HepG2 (cell line): ENCODE measurements around the gene IQCN. TPM values are rescaled to one million over a fixed set of nuclear protein-coding genes. Genes with fewer than 3 reads are reported as not detected.

Experiments
- ATF4 ChIP-seq, 2 experiments: fragments of 450-650 bp in 1 of 2; sonication (generic) in 1 of 2; formaldehyde crosslinking; IDR thresholded peaks; 2 replicates each; pipeline versions ENCODE4 v1.5.0 to v1.8.0; 2020 to 2022; ENCODE audit warnings: mild to moderate bottlenecking in 1 of 2, missing genetic modification reagents in 1 of 2
- ATM ChIP-seq: fragments of 450-650 bp; IDR thresholded peaks from 2 replicates; pipeline ENCODE4 v1.7.1; 2017; ENCODE audit warnings: mild to moderate bottlenecking, borderline replicate concordance
- BCL6 ChIP-seq: IDR thresholded peaks from 2 replicates; pipeline ENCODE4 v1.6.1; 2016; ENCODE audit warnings: missing genetic modification reagents, missing compliant biosample characterization
- EHMT2 ChIP-seq: fragments of 200-600 bp; sonication (generic); IDR thresholded peaks from 2 replicates; pipeline ENCODE4 v1.7.0; 2017; ENCODE audit warnings: antibody characterized with exemption, low read depth, low read length, borderline replicate concordance
- EZH2 ChIP-seq: conservative IDR thresholded peaks from 2 replicates; pipeline ENCODE4 v1.6.1; 2012; ENCODE audit warnings: mild to moderate bottlenecking, low read depth, low read length, moderate library complexity
- FOSL2 ChIP-seq: sonication (generic); formaldehyde crosslinking; IDR thresholded peaks from 2 replicates; pipeline ENCODE4 v1.4.0; 2020; ENCODE audit warnings: missing genetic modification reagents
- LBX2 ChIP-seq: sonication (generic); formaldehyde crosslinking; IDR thresholded peaks from 2 replicates; pipeline ENCODE4 v1.5.0; 2020; ENCODE audit warnings: missing genetic modification reagents, mild to moderate bottlenecking, borderline replicate concordance
- MAX ChIP-seq: IDR thresholded peaks from 2 replicates; pipeline ENCODE4 v1.6.1; 2012; ENCODE audit warnings: inconsistent platforms
- MEIS1 ChIP-seq: sonication (generic); formaldehyde crosslinking; IDR thresholded peaks from 2 replicates; pipeline ENCODE4 v1.9.0; 2021; ENCODE audit warnings: mild to moderate bottlenecking, missing genetic modification reagents, moderate library complexity, borderline replicate concordance
- NR3C1 ChIP-seq: sonication (generic); formaldehyde crosslinking; IDR thresholded peaks from 2 replicates; pipeline ENCODE4 v1.4.0; 2020; ENCODE audit warnings: missing genetic modification reagents
- ZNF414 ChIP-seq: sonication (generic); formaldehyde crosslinking; IDR thresholded peaks from 2 replicates; pipeline ENCODE4 v1.5.0; 2020; ENCODE audit warnings: missing genetic modification reagents
- ZNF570 ChIP-seq: sonication (generic); formaldehyde crosslinking; IDR thresholded peaks from 2 replicates; pipeline ENCODE4 v1.4.0; 2020; ENCODE audit warnings: mild to moderate bottlenecking, missing genetic modification reagents, borderline replicate concordance
- ZNF572 ChIP-seq: sonication (generic); formaldehyde crosslinking; IDR thresholded peaks from 2 replicates; pipeline ENCODE4 v1.5.1; 2020; ENCODE audit warnings: mild to moderate bottlenecking, missing genetic modification reagents
- ZNF574 ChIP-seq: sonication (generic); formaldehyde crosslinking; IDR thresholded peaks from 2 replicates; pipeline ENCODE4 v1.4.0; 2020; ENCODE audit warnings: missing genetic modification reagents
- ZNF646 ChIP-seq: sonication (generic); formaldehyde crosslinking; IDR thresholded peaks from 2 replicates; pipeline ENCODE4 v1.9.0; 2021; ENCODE audit warnings: mild to moderate bottlenecking, missing genetic modification reagents
- ZNF782 ChIP-seq: sonication (generic); formaldehyde crosslinking; IDR thresholded peaks from 2 replicates; pipeline ENCODE4 v1.4.0; 2020; ENCODE audit warnings: missing genetic modification reagents, mild to moderate bottlenecking, borderline replicate concordance
- ZSCAN21 ChIP-seq: sonication (generic); formaldehyde crosslinking; IDR thresholded peaks from 2 replicates; pipeline ENCODE4 v1.8.0; 2022; ENCODE audit warnings: mild to moderate bottlenecking, missing genetic modification reagents, moderate library complexity, borderline replicate concordance
- polyA plus RNA-seq, 8 experiments: library from polyadenylated mRNA; depleted of rRNA in 3 of 8; stranded (reverse) in 7 of 8; unstranded in 1 of 8; fragments of >200 nt; fragmentation: Illumina TruSeq in 4 of 8; extraction: Trizol in 4 of 8; gene quantifications; 2 replicates each; pipeline versions ENCODE4 v1.2.1 to v1.2.3, GENCODE V29; 2011 to 2016; ENCODE audit warnings: low read depth in 4 of 8, missing spikeins in 1 of 8, mixed read lengths in 1 of 8; ENCODE audit not compliant: insufficient read depth in 1 of 8
- total RNA-seq, 5 experiments: library from RNA; depleted of rRNA; stranded (reverse); fragments of >200 nt; fragmentation: Illumina TruSeq; extraction: Trizol; gene quantifications; 2 replicates each; pipeline ENCODE4 v1.2.3, GENCODE V29; 2016; ENCODE audit warnings: low read depth in 1 of 5

Gene IQCN
- total and polyA plus RNA-seq, 2 of the 13 experiments (the other 11 are each of a cell fraction or from before 2014, with no cell fraction given), result 0.04 to 0.18 TPM

GRCh38 chr19:18322759-18323460 is 48.7 kb upstream of the IQCN start, which contains the start of gene LSM4 (continued):
- peak in 1 of 2 experiments; percentile 51; a peak in 2 of 4 replicates for TF ChIP-seq ATF4 (CRISPR knock-in tag; IDR thresholded peaks at IDR 0.05)
- TF ChIP-seq ZNF574 (CRISPR knock-in tag), result peak; percentile 87
- no peak for TF ChIP-seq LBX2 (CRISPR knock-in tag)
- TF ChIP-seq MEIS1 (CRISPR knock-in tag), result no peak
- no peak for TF ChIP-seq ATM
- no peak for TF ChIP-seq ZNF782 (CRISPR knock-in tag)
- TF ChIP-seq ZNF414, result no peak
- peak; percentile 79 for TF ChIP-seq ZSCAN21
- no peak for TF ChIP-seq EZH2
- peak; percentile 45; the same call in 1 of the 2 replicates for TF ChIP-seq BCL6 (CRISPR knock-in tag)
- no peak for TF ChIP-seq EHMT2
- no peak for TF ChIP-seq ZNF646 (CRISPR knock-in tag)
- TF ChIP-seq FOSL2 (CRISPR knock-in tag), result peak; percentile 49; the same call in 1 of the 2 replicates
- peak; percentile 81; the same call in 1 of the 2 replicates for TF ChIP-seq MAX
- TF ChIP-seq ZNF572 (CRISPR knock-in tag), result no peak
- no peak for TF ChIP-seq NR3C1
- TF ChIP-seq ZNF570 (CRISPR knock-in tag), result no peak
